ENCODE measurements around the gene MYLK4. TPM values are rescaled to one million over a fixed set of nuclear protein-coding genes. Genes with fewer than 3 reads are reported as not detected.

The MYLK4 gene
- total and polyA plus RNA-seq, 2 of the 13 experiments (the other 11 are each of a cell fraction or from before 2014, with no cell fraction given): 0.26 to 0.29 TPM

GRCh38 chr6:2676048-2676447 lies 74.7 kb downstream of the MYLK4 start (continued):
- no peak for TF ChIP-seq KLF12 (CRISPR knock-in tag; IDR thresholded peaks at IDR 0.05; ENCODE audit: borderline replicate concordance)
- no peak for TF ChIP-seq ZNF367 (CRISPR knock-in tag; IDR thresholded peaks at IDR 0.05; ENCODE audit: borderline replicate concordance)
- no peak for TF ChIP-seq ZNF740 (CRISPR knock-in tag; IDR thresholded peaks at IDR 0.05)
- no peak for TF ChIP-seq TSC22D2 (CRISPR knock-in tag; IDR thresholded peaks at IDR 0.05; ENCODE audit: borderline replicate concordance)
- TF ChIP-seq ATF7 (IDR thresholded peaks at IDR 0.05): no peak
- TF ChIP-seq ATF7 (CRISPR knock-in tag; IDR thresholded peaks at IDR 0.05): no peak
- no peak for TF ChIP-seq ETV6 (CRISPR knock-in tag; conservative IDR thresholded peaks at IDR 0.05)

GRCh38 chr6:2674857-2675256 lies 75.9 kb downstream of the MYLK4 start:
- in situ Hi-C loops (cut with HindIII; ENCODE audit: extremely low pct_ligation_motif_present, low pct_unique_long_range_greater_than_20kb) (no loop called here), intact Hi-C loops (cut with micrococcal nuclease; ENCODE audit: unreplicated experiment) (no loop called here)
- no peak overlapping the region for H3K4me3 ChIP-seq (replicated peaks in 1 of 3; ENCODE audit: insufficient read depth in 1 of 3, low read depth in 2 of 3, low read length in 3 of 3)
- H3K27me3 ChIP-seq (ENCODE audit: control insufficient read depth in 1 of 2, insufficient read depth in 2 of 2, low read length in 2 of 2): peaks cover 0 to 11% of the 10 kb centered on the region in 2 experiments; a peak in 3 of 5 replicates
- no peaks in the 10 kb centered on the region for H4K20me1 ChIP-seq (ENCODE audit: insufficient read depth, low read length)
- DNase-seq (ENCODE audit: low spot score) (no peak), ATAC-seq (no peak), FAIRE-seq (no peak)
- no peak overlapping the region for H3K27ac ChIP-seq (ENCODE audit: extremely low read length, insufficient read depth, low read length)
- H3K4me2 ChIP-seq (ENCODE audit: low read depth, low read length): no peak overlapping the region
- CTCF ChIA-PET (ENCODE audit: low intra/inter-chr PET ratio, low total read pairs): no interaction called here
- TF ChIP-seq PRDM15 (CRISPR knock-in tag; IDR thresholded peaks at IDR 0.05): no peak
- no peak for TF ChIP-seq ZNF563 (CRISPR knock-in tag; IDR thresholded peaks at IDR 0.05)
- no peak for TF ChIP-seq CBX2 (IDR thresholded peaks at IDR 0.05; ENCODE audit: low read depth, low read length)
- TF ChIP-seq CBX2 (CRISPR knock-in tag; IDR thresholded peaks at IDR 0.05; ENCODE audit: low read depth): no peak
- no peak for TF ChIP-seq HDAC2 (CRISPR knock-in tag; IDR thresholded peaks at IDR 0.05)
- no peak for TF ChIP-seq JARID2 (CRISPR knock-in tag; IDR thresholded peaks at IDR 0.05; ENCODE audit: insufficient replicate concordance)
- no peak for TF ChIP-seq ARNT (IDR thresholded peaks at IDR 0.05)
- no peak for TF ChIP-seq TSC22D2 (CRISPR knock-in tag; IDR thresholded peaks at IDR 0.05; ENCODE audit: borderline replicate concordance)
- no peaks in the 10 kb centered on the region for H3K9me3 ChIP-seq (ENCODE audit: low read length)
- H2AFZ ChIP-seq (ENCODE audit: low read length): no peak overlapping the region
- H3K9ac ChIP-seq (ENCODE audit: insufficient read depth, low read depth, low read length): no peak overlapping the region
- POLR2A ChIA-PET: no interaction called here
- no TSS peak for BruUV-seq (replicated peaks)
- H3K4me1 ChIP-seq (ENCODE audit: insufficient read depth, low read length): no peaks in the 10 kb centered on the region
- no peaks in the 10 kb centered on the region for H3K79me2 ChIP-seq (ENCODE audit: insufficient read depth, low read length)
- no peaks in the 10 kb centered on the region for H3K36me3 ChIP-seq (replicated peaks in 1 of 2; ENCODE audit: control insufficient read depth in 1 of 2, insufficient read depth in 2 of 2, low read length in 2 of 2)
- WGBS (ENCODE audit: low lambda C conversion rate): 61% methylated on average over 6 of the region's 6 CpGs

All from HepG2 (cell line).